Stimulated activated CD4-positive, alpha-beta T cell treated with anti-CD3 and anti-CD28 coated beads, Interleukin-4, amount 100 ng/mL, for 48 hours (primary cell): ENCODE measurements around the gene CRYBB1.
A peak's percentile ranks its signal among the peaks of the same experiment; 100 is the strongest.

Experiments used
- DNase-seq, 2 donors: peaks; one replicate each; pipeline ENCODE4 v3.0.0-alpha.2; 2020; ENCODE audit warnings: low read depth in 2 of 2

The CRYBB1 gene

GRCh38 chr22:26617271-26618199 is at the start of gene CRYBB1:
Gene CRYBB1, minus strand, starts transcription at chr22:26618027. Its CDS starts 1,708 bp downstream, at chr22:26616319.
- no peak for DNase-seq

- no peak for DNase-seq
Observed at GRCh38 chr22:26667140-26667539, 49.3 kb upstream of the CRYBB1 start.

- DNase-seq: no peak
Observed at GRCh38 chr22:26665813-26666231, 48.0 kb upstream of the CRYBB1 start.

- DNase-seq: no peak
Observed at GRCh38 chr22:26663374-26663923, 45.6 kb upstream of the CRYBB1 start.

GRCh38 chr22:26662160-26662559 is 44.3 kb upstream of the CRYBB1 start:
- no peak for DNase-seq

- DNase-seq: no peak
Observed at GRCh38 chr22:26660961-26661578, 43.2 kb upstream of the CRYBB1 start.

GRCh38 chr22:26660356-26660755 is 42.5 kb upstream of the CRYBB1 start:
- no peak for DNase-seq

- DNase-seq: peak; percentile 71 to 81
Observed at GRCh38 chr22:26658671-26659478, 41.0 kb upstream of the CRYBB1 start.

GRCh38 chr22:26658161-26658560 is 40.3 kb upstream of the CRYBB1 start:
- DNase-seq: no peak

GRCh38 chr22:26656891-26657851 is 39.3 kb upstream of the CRYBB1 start, which contains the start of gene MIAT:
Gene MIAT, plus strand, starts transcription at chr22:26657588.
- DNase-seq: peak; percentile 60

- no peak for DNase-seq
Observed at GRCh38 chr22:26651815-26652214, 34.0 kb upstream of the CRYBB1 start.

GRCh38 chr22:26650722-26651421 is 33.0 kb upstream of the CRYBB1 start:
- DNase-seq: no peak

GRCh38 chr22:26648528-26649388 is 30.9 kb upstream of the CRYBB1 start:
- no peak for DNase-seq

- DNase-seq: no peak
Observed at GRCh38 chr22:26648011-26648497, 30.2 kb upstream of the CRYBB1 start.

- DNase-seq: no peak
Observed at GRCh38 chr22:26646158-26646557, 28.3 kb upstream of the CRYBB1 start.

- DNase-seq: no peak
Observed at GRCh38 chr22:26643418-26644100, 25.7 kb upstream of the CRYBB1 start.

- peak; percentile 62 to 75 for DNase-seq
Observed at GRCh38 chr22:26642465-26643417, 24.9 kb upstream of the CRYBB1 start.
